GM23338 (cell line): ENCODE results near the gene FTH1. TPM values are rescaled to one million over a fixed set of nuclear protein-coding genes. Genes with fewer than 3 reads are reported as not detected.

Experiments
- ATAC-seq: fragments of 200-7000 bp; cut with Tn5 transposase; 3 replicates; pipeline ENCODE4 v1.9.1; 2020
- DNase-seq: peaks from one replicate; pipeline ENCODE4 v3.0.0-alpha.2; 2015; ENCODE audit warnings: low spot score
- H2AFZ ChIP-seq: fragments of 200-600 bp; sonication (generic); 2 replicates; pipeline ENCODE4 v1.8.0; 2016; ENCODE audit warnings: antibody characterized with exemption, mild to moderate bottlenecking, moderate library complexity
- H3F3A ChIP-seq: fragments of 200-600 bp; sonication (generic); replicated peaks from 2 replicates; pipeline ENCODE4 v1.8.0; 2017; ENCODE audit warnings: antibody characterized with exemption, mixed run types, low read depth
- H3K27ac ChIP-seq: fragments of 200-600 bp; sonication (generic); 2 replicates; pipeline ENCODE4 v1.6.1; 2016; ENCODE audit warnings: low read depth
- H3K27me3 ChIP-seq: fragments of 200-600 bp; sonication (generic); 2 replicates; pipeline ENCODE4 v1.8.0; 2016; ENCODE audit warnings: mild to moderate bottlenecking, mixed run types, moderate library complexity; ENCODE audit not compliant: insufficient read depth
- H3K36me3 ChIP-seq: fragments of 200-600 bp; sonication (generic); 2 replicates; pipeline ENCODE4 v1.8.0; 2016; ENCODE audit warnings: mild to moderate bottlenecking; ENCODE audit not compliant: insufficient read depth
- H3K4me1 ChIP-seq: fragments of 200-600 bp; sonication (generic); 2 replicates; pipeline ENCODE4 v1.8.0; 2016; ENCODE audit warnings: mild to moderate bottlenecking, moderate library complexity; ENCODE audit not compliant: insufficient read depth
- H3K4me2 ChIP-seq: fragments of 200-600 bp; sonication (generic); 2 replicates; pipeline ENCODE4 v1.7.1; 2017; ENCODE audit warnings: mixed run types
- H3K4me3 ChIP-seq: fragments of 200-600 bp; sonication (generic); 2 replicates; pipeline ENCODE4 v1.6.1; 2016; ENCODE audit warnings: mixed run types
- H3K79me2 ChIP-seq: fragments of 200-600 bp; sonication (generic); replicated peaks from 2 replicates; pipeline ENCODE4 v1.8.0; 2017; ENCODE audit warnings: mild to moderate bottlenecking; ENCODE audit not compliant: insufficient read depth
- H3K9me2 ChIP-seq: fragments of 200-600 bp; sonication (generic); 2 replicates; pipeline ENCODE4 v1.8.0; 2017; ENCODE audit not compliant: insufficient read depth
- H4K20me1 ChIP-seq: fragments of 200-600 bp; sonication (generic); replicated peaks from 2 replicates; pipeline ENCODE4 v1.8.0; 2017; ENCODE audit warnings: mild to moderate bottlenecking; ENCODE audit not compliant: insufficient read depth
- H3K27ac Mint-ChIP-seq: 2 replicates; pipeline ENCODE4 v1.8.0; 2020; ENCODE audit warnings: inconsistent platforms, mild to moderate bottlenecking, moderate library complexity, mixed read lengths
- H3K27me3 Mint-ChIP-seq: 3 replicates; pipeline ENCODE4 v1.8.0; 2022; ENCODE audit warnings: low read depth, mild to moderate bottlenecking, moderate library complexity, mixed read lengths, inconsistent platforms; ENCODE audit not compliant: insufficient read depth, poor library complexity
- H3K36me3 Mint-ChIP-seq: 3 replicates; pipeline ENCODE4 v1.8.0; 2021; ENCODE audit warnings: low read depth, mild to moderate bottlenecking, inconsistent platforms, moderate library complexity, mixed read lengths
- H3K4me1 Mint-ChIP-seq: 3 replicates; pipeline ENCODE4 v1.8.0; 2020; ENCODE audit warnings: mild to moderate bottlenecking, inconsistent platforms, mixed read lengths
- H3K4me3 Mint-ChIP-seq: 3 replicates; pipeline ENCODE4 v1.8.0; 2021; ENCODE audit warnings: moderate library complexity, mild to moderate bottlenecking, inconsistent platforms, mixed read lengths
- H3K9me3 Mint-ChIP-seq: 3 replicates; pipeline ENCODE4 v1.8.0; 2020; ENCODE audit warnings: moderate library complexity, mild to moderate bottlenecking, inconsistent platforms, mixed read lengths
- CTCF ChIP-seq, 2 experiments: fragments of 200-600 bp in 1 of 2; sonication (generic) in 1 of 2; conservative IDR thresholded peaks; 2 replicates each; pipeline versions ENCODE4 v1.5.1 to v1.6.1; 2016 to 2017; ENCODE audit warnings: antibody characterized with exemption in 2 of 2, low read depth in 2 of 2, mild to moderate bottlenecking in 2 of 2, moderate library complexity in 1 of 2
- EZH2 ChIP-seq: fragments of 200-600 bp; sonication (generic); IDR thresholded peaks from one replicate; pipeline ENCODE4 v1.8.0; 2017; ENCODE audit warnings: antibody characterized with exemption, mild to moderate bottlenecking, low read depth; ENCODE audit not compliant: unreplicated experiment
- JUNB ChIP-seq: IDR thresholded peaks from one replicate; pipeline ENCODE4 v1.6.1; 2016; ENCODE audit warnings: antibody characterized with exemption; ENCODE audit not compliant: unreplicated experiment
- NANOG ChIP-seq: IDR thresholded peaks from 2 replicates; pipeline ENCODE4 v1.6.1; 2016; ENCODE audit warnings: antibody characterized with exemption, borderline replicate concordance
- ZNF114 ChIP-seq: fragments of 250-450 bp; sonication (Bioruptor Pico); IDR thresholded peaks from 2 replicates; pipeline ENCODE4 v1.5.0; 2020; ENCODE audit warnings: mild to moderate bottlenecking, moderate library complexity
- ZNF462 ChIP-seq: fragments of 250-450 bp; sonication (Bioruptor Pico); IDR thresholded peaks from 2 replicates; pipeline ENCODE4 v1.5.0; 2020; ENCODE audit warnings: mild to moderate bottlenecking, moderate library complexity
- polyA plus RNA-seq: library from polyadenylated mRNA; unstranded; fragments of >200 nt; fragmentation: Nextera tagmentation; extraction: Ambion mirVana; gene quantifications from 2 replicates; pipeline ENCODE4 v1.2.1, GENCODE V29; 2016
- total RNA-seq: library from RNA; depleted of rRNA; stranded (reverse); fragments of >200 nt; shearing (Covaris generic); gene quantifications from 2 replicates; pipeline ENCODE4 v1.2.3, GENCODE V29; 2014

FTH1 gene
- total and polyA plus RNA-seq, 2 experiments from 2014 or later, result 718 to 2,750 TPM

GRCh38 chr11:62012451-62012831, 45.0 kb upstream of the FTH1 start (continued):
- TF ChIP-seq ZNF462 (no peak), NANOG (no peak), EZH2 (no peak), JUNB (no peak)

GRCh38 chr11:62011881-62012280, 44.4 kb upstream of the FTH1 start:
- ATAC-seq (no peak), DNase-seq (no peak)
- Histone ChIP-seq H4K20me1 (no peaks in the 10 kb centered on the region), H3K4me1 (no peaks in the 10 kb centered on the region), H3K4me3 (no peak overlapping the region), H3K9me2 (no peaks in the 10 kb centered on the region), H3K27ac (no peak overlapping the region), H2AFZ (no peak overlapping the region), H3K27me3 (no peaks in the 10 kb centered on the region), H3K4me2 (no peak overlapping the region), H3K36me3 (no peaks in the 10 kb centered on the region), H3F3A (no peaks in the 10 kb centered on the region), H3K79me2 (no peaks in the 10 kb centered on the region)
- H3K4me3 Mint-ChIP-seq, result no peak overlapping the region
- no peaks in the 10 kb centered on the region for H3K36me3 Mint-ChIP-seq
- TF ChIP-seq CTCF (conservative IDR thresholded peaks at IDR 0.05; ENCODE audit: low read depth in 2 of 2) (no peak), ZNF114 (CRISPR knock-in tag) (no peak)
- H3K9me3 Mint-ChIP-seq, result peaks cover 7% of the 10 kb centered on the region; the same call in 2 of the 3 replicates
- H3K27ac Mint-ChIP-seq, result no peak overlapping the region
- peaks cover 12% of the 10 kb centered on the region for H3K27me3 Mint-ChIP-seq
- H3K4me1 Mint-ChIP-seq, result no peaks in the 10 kb centered on the region
